HepG2 (cell line): ENCODE data around the gene PDCD1LG2. TPM values are rescaled to one million over a fixed set of nuclear protein-coding genes. Genes with fewer than 3 reads are reported as not detected.

Experiments used
- ATAC-seq: fragments of 200-7000 bp; cut with Tn5 transposase; 3 replicates; pipeline ENCODE4 v1.9.1; 2020; ENCODE audit warnings: mild to moderate bottlenecking, moderate library complexity
- BruUV-seq: library from RNA; stranded (reverse); fragments of 400-500 nt; replicated peaks from 2 replicates; lab custom pipeline; 2021; lab: Mats Ljungman, UMichigan
- CTCF ChIA-PET: fragments of 300-600 bp; formaldehyde crosslinking; extraction: SDS; loops from one replicate; lab custom pipeline; 2021; ENCODE audit warnings: low total read pairs, inconsistent platforms, low intra/inter-chr PET ratio; lab: Yijun Ruan, JAX
- POLR2A ChIA-PET: fragments of 350-600 bp; sonication (Branson Sonifier 250); formaldehyde crosslinking; loops from one replicate; lab custom pipeline; 2020; ENCODE audit warnings: antibody characterized with exemption, inconsistent platforms; lab: Yijun Ruan, JAX
- DNase-seq: peaks from one replicate; pipeline ENCODE4 v3.0.0-alpha.2; 2015; ENCODE audit warnings: low spot score
- FAIRE-seq: peaks from 3 replicates; lab custom pipeline; 2011; peaks lifted over from hg19 to GRCh38; lab: Jason Lieb, UNC
- H2AFZ ChIP-seq: one replicate; pipeline ENCODE4 v1.6.1; 2011; ENCODE audit warnings: low read length, inconsistent platforms
- H3K27ac ChIP-seq: fragments of 300-600 bp; 3 replicates; pipeline ENCODE4 v1.8.0; 2011; ENCODE audit warnings: mixed run types, mild to moderate bottlenecking, mixed read lengths, low read length, inconsistent platforms; ENCODE audit not compliant: insufficient read depth; ENCODE audit errors: extremely low read length
- H3K27me3 ChIP-seq, 2 experiments: fragments of 200-600 bp in 1 of 2; 2 replicates in 1 of 2; 3 replicates in 1 of 2; pipeline versions ENCODE4 v1.6.0 to v1.8.0; 2011; ENCODE audit warnings: low read length in 2 of 2, mild to moderate bottlenecking in 2 of 2, moderate library complexity in 2 of 2, inconsistent platforms in 1 of 2; ENCODE audit not compliant: insufficient read depth in 2 of 2, control insufficient read depth in 1 of 2
- H3K36me3 ChIP-seq, 2 experiments: fragments of 200-600 bp in 1 of 2; replicated peaks in 1 of 2; 2 replicates in 1 of 2; 3 replicates in 1 of 2; pipeline versions ENCODE4 v1.5.1 to v1.8.0; 2011; ENCODE audit warnings: low read length in 2 of 2, inconsistent platforms in 1 of 2; ENCODE audit not compliant: insufficient read depth in 2 of 2, control insufficient read depth in 1 of 2
- H3K4me1 ChIP-seq: 2 replicates; pipeline ENCODE4 v1.5.1; 2012; ENCODE audit warnings: low read length, inconsistent platforms; ENCODE audit not compliant: insufficient read depth
- H3K4me2 ChIP-seq: 2 replicates; pipeline ENCODE4 v1.6.0; 2011; ENCODE audit warnings: low read depth, low read length, inconsistent platforms
- H3K4me3 ChIP-seq, 3 experiments: fragments of 200-600 bp in 1 of 3; sonication (generic), shearing (Covaris generic) in 1 of 3; replicated peaks in 1 of 3; 2 replicates each; pipeline ENCODE4 v1.5.1; 2011 to 2016; ENCODE audit warnings: low read length in 3 of 3, inconsistent platforms in 2 of 3, low read depth in 2 of 3, mild to moderate bottlenecking in 2 of 3, control low read depth in 1 of 3, mixed read lengths in 1 of 3; ENCODE audit not compliant: insufficient read depth in 1 of 3
- H3K79me2 ChIP-seq: one replicate; pipeline ENCODE4 v1.6.1; 2011; ENCODE audit warnings: low read length, inconsistent platforms; ENCODE audit not compliant: insufficient read depth
- H3K9ac ChIP-seq: 2 replicates; pipeline ENCODE4 v1.6.0; 2011; ENCODE audit warnings: mild to moderate bottlenecking, low read depth, low read length, inconsistent platforms; ENCODE audit not compliant: insufficient read depth
- H3K9me3 ChIP-seq: 2 replicates; pipeline ENCODE4 v1.5.1; 2012; ENCODE audit warnings: mild to moderate bottlenecking, low read length
- H4K20me1 ChIP-seq: 2 replicates; pipeline ENCODE4 v1.6.0; 2011; ENCODE audit warnings: inconsistent platforms, mild to moderate bottlenecking, low read length, moderate library complexity; ENCODE audit not compliant: insufficient read depth
- EP300 ChIP-seq, 3 experiments: sonication (generic) in 1 of 3; formaldehyde crosslinking in 1 of 3; IDR thresholded peaks; 2 replicates each; pipeline versions ENCODE4 v1.5.1 to v1.6.1; 2011 to 2020; ENCODE audit warnings: low read depth in 2 of 3, low read length in 2 of 3, borderline replicate concordance in 1 of 3, improper control_type of control experiment in 1 of 3, mild to moderate bottlenecking in 1 of 3, missing genetic modification reagents in 1 of 3, moderate library complexity in 1 of 3
- GABPB1 ChIP-seq: IDR thresholded peaks from 2 replicates; pipeline ENCODE4 v1.6.1; 2016; ENCODE audit warnings: mild to moderate bottlenecking, missing genetic modification reagents, moderate library complexity, missing compliant biosample characterization
- NFE2L1 ChIP-seq: sonication (generic); formaldehyde crosslinking; IDR thresholded peaks from 2 replicates; pipeline ENCODE4 v1.4.0; 2020; ENCODE audit warnings: missing genetic modification reagents, mild to moderate bottlenecking, borderline replicate concordance
- SPEN ChIP-seq: sonication (generic); formaldehyde crosslinking; IDR thresholded peaks from 2 replicates; pipeline ENCODE4 v1.5.1; 2020; ENCODE audit warnings: low read depth, mild to moderate bottlenecking, missing genetic modification reagents
- SRSF4 ChIP-seq: fragments of 200-400 bp; formaldehyde crosslinking; IDR thresholded peaks from one replicate; pipeline ENCODE4 v1.6.1; 2018; ENCODE audit warnings: mild to moderate bottlenecking, low read depth, low read length, moderate library complexity; ENCODE audit not compliant: poor library complexity, severe bottlenecking
- ZNF232 ChIP-seq: sonication (generic); formaldehyde crosslinking; IDR thresholded peaks from 2 replicates; pipeline ENCODE4 v1.4.0; 2020; ENCODE audit warnings: missing genetic modification reagents, borderline replicate concordance
- ZNF260 ChIP-seq: sonication (generic); formaldehyde crosslinking; IDR thresholded peaks from 2 replicates; pipeline ENCODE4 v1.4.0; 2020; ENCODE audit warnings: missing genetic modification reagents, low read depth, mild to moderate bottlenecking, borderline replicate concordance
- ZNF326 ChIP-seq: sonication (generic); formaldehyde crosslinking; IDR thresholded peaks from 2 replicates; pipeline ENCODE4 v1.4.0; 2020; ENCODE audit warnings: missing genetic modification reagents, borderline replicate concordance
- ZNF572 ChIP-seq: sonication (generic); formaldehyde crosslinking; IDR thresholded peaks from 2 replicates; pipeline ENCODE4 v1.5.1; 2020; ENCODE audit warnings: mild to moderate bottlenecking, missing genetic modification reagents
- WGBS: methylation state at CpG from one replicate; pipeline ENCODE4 v1.1.6; 2017; ENCODE audit warnings: low lambda C conversion rate; 5-methylcytosine and 5-hydroxymethylcytosine counted together
- in situ Hi-C: cut with HindIII; loops from 2 replicates; pipeline ENCODE4 v1.10.0; 2017; ENCODE audit warnings: low pct_unique_long_range_greater_than_20kb; ENCODE audit not compliant: extremely low pct_ligation_motif_present
- intact Hi-C: fragments of 100-400 bp; cut with micrococcal nuclease; formaldehyde crosslinking; loops from one replicate; pipeline ENCODE4 v1.10.0; 2022; ENCODE audit not compliant: unreplicated experiment
- polyA plus RNA-seq, 8 experiments: library from polyadenylated mRNA; depleted of rRNA in 3 of 8; stranded (reverse) in 7 of 8; unstranded in 1 of 8; fragments of >200 nt; fragmentation: Illumina TruSeq in 4 of 8; extraction: Trizol in 4 of 8; gene quantifications; 2 replicates each; pipeline versions ENCODE4 v1.2.1 to v1.2.3, GENCODE V29; 2011 to 2016; ENCODE audit warnings: low read depth in 4 of 8, missing spikeins in 1 of 8, mixed read lengths in 1 of 8; ENCODE audit not compliant: insufficient read depth in 1 of 8
- total RNA-seq, 5 experiments: library from RNA; depleted of rRNA; stranded (reverse); fragments of >200 nt; fragmentation: Illumina TruSeq; extraction: Trizol; gene quantifications; 2 replicates each; pipeline ENCODE4 v1.2.3, GENCODE V29; 2016; ENCODE audit warnings: low read depth in 1 of 5
- TF ChIP-seq, protein P1 (sequence below): sonication (generic); formaldehyde crosslinking; IDR thresholded peaks from 2 replicates; pipeline ENCODE4 v1.8.0; 2022; ENCODE audit warnings: mild to moderate bottlenecking, missing genetic modification reagents, borderline replicate concordance
- TF ChIP-seq, protein P2 (sequence below): sonication (generic); formaldehyde crosslinking; IDR thresholded peaks from 2 replicates; pipeline ENCODE4 v1.9.0; 2021; ENCODE audit warnings: mild to moderate bottlenecking, missing genetic modification reagents

The PDCD1LG2 gene
- total and polyA plus RNA-seq, 2 of the 13 experiments (the other 11 are each of a cell fraction or from before 2014, with no cell fraction given): not detected

DNA sequence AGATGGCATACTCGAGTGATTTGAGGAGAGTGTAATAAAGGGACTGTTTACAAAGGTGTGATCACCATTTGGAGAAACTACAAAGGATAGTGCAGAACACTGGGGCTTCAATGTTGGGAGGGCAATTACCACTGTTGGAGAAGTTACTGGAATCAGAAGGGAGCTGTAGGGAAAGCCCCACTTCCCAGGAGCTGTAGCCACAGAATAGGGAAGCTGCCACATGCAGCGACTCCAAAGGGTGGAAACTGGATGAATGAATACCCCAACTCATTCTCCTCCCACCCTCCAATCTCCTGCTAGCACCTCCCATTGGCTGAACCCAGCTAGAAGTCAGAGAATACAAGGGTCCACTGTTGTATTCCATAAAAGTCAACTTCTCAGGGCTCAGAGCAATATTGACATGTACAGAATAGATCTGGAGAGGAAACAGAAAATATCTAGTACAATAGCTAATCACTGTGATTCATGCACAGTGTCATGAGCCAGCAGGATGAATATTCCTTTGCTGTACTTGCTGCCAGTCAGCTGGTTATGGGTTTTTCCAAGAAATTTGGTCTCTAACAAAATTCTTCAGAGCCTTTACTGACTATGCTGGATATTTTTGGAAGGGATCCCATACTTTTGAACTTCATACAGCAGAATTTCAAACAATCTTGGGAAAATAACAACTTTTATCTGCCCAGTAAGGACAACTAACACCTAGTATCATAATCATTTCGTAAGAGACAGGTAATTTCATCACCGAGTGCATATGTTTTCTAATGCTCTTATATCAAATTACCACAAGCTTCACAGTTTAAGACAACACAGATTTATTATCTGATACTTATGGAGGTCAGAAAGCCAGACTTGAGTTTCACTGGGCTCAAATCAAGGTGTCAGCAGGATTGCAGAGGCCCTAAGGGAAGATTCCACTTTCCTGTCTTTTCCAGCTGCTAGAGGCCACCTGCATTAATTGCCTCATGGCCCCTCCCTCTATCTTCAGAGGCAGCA, 39.6 kb downstream of the PDCD1LG2 start (continued):
- TF ChIP-seq, protein P1, sequence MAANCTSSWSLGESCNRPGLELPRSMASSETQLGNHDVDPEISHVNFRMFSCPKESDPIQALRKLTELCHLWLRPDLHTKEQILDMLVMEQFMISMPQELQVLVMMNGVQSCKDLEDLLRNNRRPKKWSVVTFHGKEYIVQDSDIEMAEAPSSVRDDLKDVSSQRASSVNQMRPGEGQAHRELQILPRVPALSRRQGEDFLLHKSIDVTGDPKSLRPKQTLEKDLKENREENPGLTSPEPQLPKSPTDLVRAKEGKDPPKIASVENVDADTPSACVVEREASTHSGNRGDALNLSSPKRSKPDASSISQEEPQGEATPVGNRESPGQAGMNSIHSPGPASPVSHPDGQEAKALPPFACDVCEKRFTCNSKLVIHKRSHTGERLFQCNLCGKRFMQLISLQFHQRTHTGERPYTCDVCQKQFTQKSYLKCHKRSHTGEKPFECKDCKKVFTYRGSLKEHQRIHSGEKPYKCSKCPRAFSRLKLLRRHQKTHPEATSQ: no peak
- TF ChIP-seq GABPB1 (CRISPR knock-in tag) (no peak), SRSF4 (no peak)
- TF ChIP-seq, all 625 proteins: peak for 0

DNA sequence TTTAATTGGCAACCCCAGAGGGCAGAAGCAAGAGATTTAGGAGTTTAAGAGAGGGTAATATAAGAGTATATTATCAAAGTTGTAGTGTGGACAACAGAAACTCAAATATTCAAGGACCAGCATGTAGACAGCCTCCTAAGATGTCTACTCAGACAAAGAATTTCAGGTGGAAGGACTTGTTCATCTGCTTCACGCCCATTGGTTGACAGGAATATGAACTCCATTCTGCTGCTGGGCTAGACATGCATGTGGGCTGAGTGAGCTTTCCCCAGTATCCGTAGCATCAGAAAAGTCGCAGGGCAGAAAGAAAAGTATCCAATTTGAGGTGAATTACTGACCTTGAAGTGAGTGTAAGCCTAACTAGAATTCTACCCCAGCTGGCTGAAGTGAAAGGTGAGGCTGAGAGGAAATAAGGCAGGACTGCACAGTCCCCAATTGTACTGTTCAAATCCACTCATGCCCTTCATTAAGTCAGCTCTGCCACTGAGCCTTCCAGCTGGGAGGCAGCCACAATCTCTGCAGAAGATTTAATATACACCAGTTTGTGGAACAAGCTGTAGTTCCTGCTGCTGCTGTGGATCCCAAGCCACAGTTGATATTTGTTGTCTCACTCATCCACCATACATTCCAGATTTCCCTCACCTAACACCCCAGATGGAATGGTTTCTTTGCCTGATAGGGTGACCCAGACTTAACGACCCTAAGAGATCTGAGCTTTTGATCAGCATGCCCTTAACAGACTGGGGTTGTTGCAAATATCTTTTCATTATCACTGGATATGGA, 41.2 kb downstream of the PDCD1LG2 start:
- Histone ChIP-seq H3K27me3 (no peaks in the 10 kb centered on the region; a peak in 1 of 5 replicates), H3K4me2 (no peak overlapping the region), H3K9me3 (no peaks in the 10 kb centered on the region), H3K4me1 (no peaks in the 10 kb centered on the region), H3K27ac (no peak overlapping the region), H3K79me2 (no peaks in the 10 kb centered on the region), H4K20me1 (no peaks in the 10 kb centered on the region), H2AFZ (no peak overlapping the region), H3K9ac (no peak overlapping the region), H3K4me3 (no peak overlapping the region), H3K36me3 (no peaks in the 10 kb centered on the region)
- ATAC-seq (no peak), DNase-seq (no peak), FAIRE-seq (no peak)
- POLR2A ChIA-PET: no interaction called here
- BruUV-seq: no TSS peak
- in situ Hi-C loops: no loop called here
- CTCF ChIA-PET: no interaction called here
- WGBS: 2% methylated on average over 4 of the region's 4 CpGs
- intact Hi-C loops: no loop called here
- TF ChIP-seq ZNF232 (no peak), NFE2L1 (CRISPR knock-in tag) (no peak), EP300 (IDR thresholded peaks at IDR 0.05; ENCODE audit: low read depth in 2 of 2, low read length in 2 of 2) (no peak), EP300 (CRISPR knock-in tag; IDR thresholded peaks at IDR 0.05; ENCODE audit: borderline replicate concordance) (no peak), ZNF572 (CRISPR knock-in tag) (no peak), ZNF326 (CRISPR knock-in tag) (no peak), SPEN (CRISPR knock-in tag) (no peak), ZNF260 (CRISPR knock-in tag) (no peak)
- TF ChIP-seq, protein P2, sequence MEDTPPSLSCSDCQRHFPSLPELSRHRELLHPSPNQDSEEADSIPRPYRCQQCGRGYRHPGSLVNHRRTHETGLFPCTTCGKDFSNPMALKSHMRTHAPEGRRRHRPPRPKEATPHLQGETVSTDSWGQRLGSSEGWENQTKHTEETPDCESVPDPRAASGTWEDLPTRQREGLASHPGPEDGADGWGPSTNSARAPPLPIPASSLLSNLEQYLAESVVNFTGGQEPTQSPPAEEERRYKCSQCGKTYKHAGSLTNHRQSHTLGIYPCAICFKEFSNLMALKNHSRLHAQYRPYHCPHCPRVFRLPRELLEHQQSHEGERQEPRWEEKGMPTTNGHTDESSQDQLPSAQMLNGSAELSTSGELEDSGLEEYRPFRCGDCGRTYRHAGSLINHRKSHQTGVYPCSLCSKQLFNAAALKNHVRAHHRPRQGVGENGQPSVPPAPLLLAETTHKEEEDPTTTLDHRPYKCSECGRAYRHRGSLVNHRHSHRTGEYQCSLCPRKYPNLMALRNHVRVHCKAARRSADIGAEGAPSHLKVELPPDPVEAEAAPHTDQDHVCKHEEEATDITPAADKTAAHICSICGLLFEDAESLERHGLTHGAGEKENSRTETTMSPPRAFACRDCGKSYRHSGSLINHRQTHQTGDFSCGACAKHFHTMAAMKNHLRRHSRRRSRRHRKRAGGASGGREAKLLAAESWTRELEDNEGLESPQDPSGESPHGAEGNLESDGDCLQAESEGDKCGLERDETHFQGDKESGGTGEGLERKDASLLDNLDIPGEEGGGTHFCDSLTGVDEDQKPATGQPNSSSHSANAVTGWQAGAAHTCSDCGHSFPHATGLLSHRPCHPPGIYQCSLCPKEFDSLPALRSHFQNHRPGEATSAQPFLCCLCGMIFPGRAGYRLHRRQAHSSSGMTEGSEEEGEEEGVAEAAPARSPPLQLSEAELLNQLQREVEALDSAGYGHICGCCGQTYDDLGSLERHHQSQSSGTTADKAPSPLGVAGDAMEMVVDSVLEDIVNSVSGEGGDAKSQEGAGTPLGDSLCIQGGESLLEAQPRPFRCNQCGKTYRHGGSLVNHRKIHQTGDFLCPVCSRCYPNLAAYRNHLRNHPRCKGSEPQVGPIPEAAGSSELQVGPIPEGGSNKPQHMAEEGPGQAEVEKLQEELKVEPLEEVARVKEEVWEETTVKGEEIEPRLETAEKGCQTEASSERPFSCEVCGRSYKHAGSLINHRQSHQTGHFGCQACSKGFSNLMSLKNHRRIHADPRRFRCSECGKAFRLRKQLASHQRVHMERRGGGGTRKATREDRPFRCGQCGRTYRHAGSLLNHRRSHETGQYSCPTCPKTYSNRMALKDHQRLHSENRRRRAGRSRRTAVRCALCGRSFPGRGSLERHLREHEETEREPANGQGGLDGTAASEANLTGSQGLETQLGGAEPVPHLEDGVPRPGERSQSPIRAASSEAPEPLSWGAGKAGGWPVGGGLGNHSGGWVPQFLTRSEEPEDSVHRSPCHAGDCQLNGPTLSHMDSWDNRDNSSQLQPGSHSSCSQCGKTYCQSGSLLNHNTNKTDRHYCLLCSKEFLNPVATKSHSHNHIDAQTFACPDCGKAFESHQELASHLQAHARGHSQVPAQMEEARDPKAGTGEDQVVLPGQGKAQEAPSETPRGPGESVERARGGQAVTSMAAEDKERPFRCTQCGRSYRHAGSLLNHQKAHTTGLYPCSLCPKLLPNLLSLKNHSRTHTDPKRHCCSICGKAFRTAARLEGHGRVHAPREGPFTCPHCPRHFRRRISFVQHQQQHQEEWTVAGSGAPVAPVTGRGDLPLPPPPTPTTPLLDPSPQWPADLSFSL (CRISPR knock-in tag): no peak
